ENCODE measurements around the gene ERBIN.
"Not testable (repeated sequence)": the region's sequence is repeated elsewhere in the genome, so short reads cannot be mapped to it uniquely, and the experiment has no call there.

Gene ERBIN

DNA sequence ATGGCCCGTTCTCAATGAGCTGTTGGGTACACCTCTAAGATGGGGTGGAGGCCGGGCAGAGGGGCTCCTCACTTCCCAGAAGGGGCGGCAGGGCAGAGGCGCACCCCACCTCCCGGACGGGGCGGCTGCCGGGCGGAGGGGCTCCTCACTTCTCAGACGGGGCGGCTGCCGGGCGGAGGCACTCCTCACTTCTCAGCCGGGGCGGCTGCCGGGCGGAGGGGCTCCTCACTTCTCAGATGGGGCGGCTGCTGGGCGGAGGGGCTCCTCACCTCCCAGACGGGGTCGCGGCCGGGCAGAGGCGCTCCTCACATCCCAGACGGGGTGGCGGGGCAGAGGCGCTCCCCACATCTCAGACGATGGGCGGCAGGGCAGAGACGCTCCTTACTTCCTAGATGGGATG lies 31.3 kb downstream of the ERBIN start:
- not testable (repeated sequence) for DNase-seq (ENCODE audit: low read depth)

DNA sequence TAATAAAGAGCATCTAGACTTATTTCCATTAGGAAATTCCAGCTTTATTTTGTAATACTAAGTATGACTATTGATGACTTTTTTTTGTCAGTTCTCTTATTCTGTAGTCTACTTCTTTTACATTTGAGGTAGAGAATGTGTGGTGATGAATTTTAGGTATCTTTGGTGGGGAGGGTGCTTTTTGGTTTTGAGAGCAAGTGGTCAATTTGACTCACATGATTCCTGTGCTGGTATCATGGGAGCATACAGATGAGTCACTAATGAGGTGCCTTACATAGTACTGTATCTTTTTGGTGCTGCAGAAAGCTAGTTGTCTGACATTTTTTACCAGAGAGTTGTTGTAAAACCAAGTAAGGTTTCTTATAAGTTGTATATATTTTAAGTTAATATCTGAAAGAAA lies 35.3 kb downstream of the ERBIN start:
- DNase-seq (ENCODE audit: low read depth): no peak

- DNase-seq (ENCODE audit: low read depth): no peak
Measured at GRCh38 chr5:65967288-65968066, 41.1 kb downstream of the ERBIN start.

DNA sequence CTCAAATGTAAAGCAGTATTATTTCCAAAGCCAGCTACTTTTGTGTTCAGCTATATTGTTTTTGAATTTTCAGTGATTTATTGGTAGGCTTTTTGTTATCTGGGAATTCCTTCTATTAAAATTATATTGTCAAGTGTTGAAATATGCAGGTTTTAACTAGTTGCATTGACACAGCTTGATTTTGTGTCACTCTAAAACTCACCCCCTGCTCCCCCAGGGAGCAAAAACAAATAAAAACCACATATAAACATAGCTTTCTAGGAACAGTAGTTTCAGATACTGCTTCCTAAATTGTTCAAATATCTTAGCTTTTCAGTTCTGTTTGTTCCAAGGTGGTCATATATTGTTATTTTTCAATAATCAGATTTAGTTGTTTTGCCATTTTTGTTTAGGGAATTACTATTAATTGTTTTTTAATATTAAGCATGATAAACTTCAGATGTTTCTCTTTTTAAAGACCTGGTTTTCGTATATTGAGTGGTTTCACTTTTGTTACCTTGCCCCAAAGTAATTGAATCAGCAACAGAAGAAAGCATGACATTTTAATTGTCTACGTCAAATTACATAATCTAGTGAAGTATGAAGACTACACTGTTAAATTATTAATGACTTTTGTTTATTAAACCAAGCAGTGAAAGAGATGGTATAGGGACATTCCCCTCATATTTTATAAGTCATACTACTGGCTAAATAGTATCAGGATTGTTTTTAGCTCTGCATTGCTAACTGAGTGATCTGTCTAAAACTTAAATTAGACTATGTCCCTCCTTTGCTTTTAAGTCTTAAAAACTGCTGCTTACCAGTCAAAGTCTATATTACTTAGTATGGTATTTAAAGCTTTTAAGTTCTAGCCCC lies 43.4 kb downstream of the ERBIN start:
- no peak for DNase-seq (ENCODE audit: low read depth)

- DNase-seq (ENCODE audit: low read depth): no peak
Measured at GRCh38 chr5:65970481-65971367, 44.3 kb downstream of the ERBIN start.

- no peak for DNase-seq (ENCODE audit: low read depth)
Measured at GRCh38 chr5:65971643-65972042, 45.3 kb downstream of the ERBIN start.

GRCh38 chr5:65972896-65973295 lies 46.5 kb downstream of the ERBIN start:
- DNase-seq (ENCODE audit: low read depth): not testable (repeated sequence)

- no peak for DNase-seq (ENCODE audit: low read depth)
Measured at GRCh38 chr5:65978251-65978650, 51.9 kb downstream of the ERBIN start.

GRCh38 chr5:65981548-65981947 lies 55.2 kb downstream of the ERBIN start:
- no peak for DNase-seq (ENCODE audit: low read depth)

DNA sequence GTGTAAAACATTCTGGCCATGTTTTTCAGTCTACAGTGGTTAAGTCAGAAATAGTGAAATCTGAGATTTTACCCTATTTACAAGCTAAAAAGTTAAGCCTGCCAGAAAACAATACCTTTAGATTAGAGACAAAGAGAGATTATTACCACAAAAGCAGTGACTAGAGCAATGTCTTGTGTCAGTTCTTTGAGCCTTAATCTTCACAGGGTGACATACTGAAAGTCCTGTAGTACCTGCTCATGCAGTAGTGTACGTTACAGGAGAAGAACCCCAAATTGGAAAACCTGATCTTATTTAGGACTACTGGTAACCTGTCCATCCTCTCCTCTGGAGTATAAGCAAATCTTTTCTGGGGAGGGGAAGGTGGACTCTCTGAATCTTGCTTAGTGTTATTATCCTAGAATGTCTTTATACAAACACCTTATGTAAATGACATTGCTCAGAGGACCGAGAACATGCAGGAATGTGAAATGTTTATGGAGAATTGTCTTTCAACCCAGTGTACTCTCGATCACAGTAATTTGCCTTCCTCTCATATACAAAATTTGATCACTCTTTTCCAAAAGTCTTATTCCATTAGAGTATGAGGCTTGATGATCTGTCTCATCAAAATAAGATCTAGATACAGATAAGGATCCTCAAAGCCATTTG lies 55.7 kb downstream of the ERBIN start:
- no peak for DNase-seq (ENCODE audit: low read depth)

DNA sequence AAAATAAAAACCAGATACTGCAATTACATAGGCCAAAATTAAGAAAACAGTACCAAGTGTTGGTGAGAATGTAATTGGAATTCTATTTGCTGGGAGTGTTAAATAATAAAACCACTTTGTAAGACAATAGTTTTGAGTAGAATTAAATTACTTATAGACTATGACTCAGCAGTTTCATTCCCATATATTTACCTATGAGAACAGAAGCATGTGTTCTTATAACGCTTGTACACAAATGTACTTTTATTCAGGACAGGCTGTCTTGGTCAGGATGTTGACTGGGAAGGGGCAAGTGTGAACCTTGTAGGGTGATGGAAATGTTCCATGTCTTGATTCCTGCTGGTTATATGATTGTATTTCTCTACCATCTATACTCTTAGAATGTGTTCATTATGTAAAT lies 56.3 kb downstream of the ERBIN start:
- no peak for DNase-seq (ENCODE audit: low read depth)

DNA sequence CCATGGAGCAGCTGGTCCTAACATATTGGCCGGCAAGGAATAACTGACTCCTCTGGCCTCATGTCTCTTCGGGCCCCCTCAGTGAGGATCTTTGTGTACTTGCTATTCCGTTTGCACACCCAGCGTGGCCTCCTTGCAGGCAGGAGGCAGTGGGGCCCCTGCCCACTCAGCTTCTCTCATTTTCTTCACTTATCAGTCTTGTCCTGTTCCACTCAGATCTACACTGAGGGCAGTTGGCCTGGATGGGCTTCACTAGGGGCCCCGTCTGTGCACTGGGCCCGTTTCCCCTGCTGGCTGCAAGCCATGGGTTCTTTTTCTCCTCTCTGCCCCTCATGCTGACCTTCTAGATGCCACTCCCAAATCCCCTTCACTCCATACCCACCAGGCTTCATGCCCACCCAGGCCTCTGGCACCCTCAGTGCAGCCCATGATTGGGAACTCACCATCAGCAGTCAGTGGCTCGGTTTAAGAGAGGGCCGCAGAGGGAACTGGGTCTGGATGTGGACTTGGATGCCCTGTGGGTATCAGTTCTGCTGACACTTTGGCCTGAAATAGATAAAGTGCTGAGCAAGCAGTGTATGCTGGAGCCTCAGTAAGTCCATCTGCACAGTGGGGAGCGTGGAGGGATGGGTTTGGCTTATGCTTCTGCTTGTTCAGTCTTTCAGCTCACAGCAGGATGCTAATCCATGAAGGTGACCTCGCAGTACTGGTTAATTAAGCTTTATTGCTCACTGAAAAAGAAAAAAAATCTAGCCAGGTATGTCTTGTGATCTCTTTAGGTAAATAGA lies 57.9 kb downstream of the ERBIN start:
- DNase-seq (ENCODE audit: low read depth): no peak

DNA sequence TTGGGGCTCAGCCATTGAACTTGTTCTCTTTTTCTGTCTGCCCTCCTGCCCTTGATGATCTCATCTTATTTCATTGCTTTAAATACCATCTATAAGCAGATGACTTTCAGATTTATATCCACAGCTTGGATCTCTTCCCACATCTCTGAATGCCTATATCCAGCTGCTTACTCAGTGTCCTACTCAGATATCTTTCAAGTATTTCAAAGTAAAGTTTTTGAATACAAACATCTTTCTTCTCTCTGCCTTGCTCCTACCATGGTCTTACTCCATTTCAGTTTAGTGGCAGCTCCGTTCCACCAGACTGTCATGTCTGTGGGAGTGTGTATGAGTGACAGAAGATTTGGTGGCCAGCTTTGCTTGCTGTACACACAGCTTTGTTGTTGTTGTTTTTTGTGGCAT lies 59.7 kb downstream of the ERBIN start:
- no peak for DNase-seq (ENCODE audit: low read depth)

GRCh38 chr5:65986796-65987195 lies 60.4 kb downstream of the ERBIN start:
- no peak for DNase-seq (ENCODE audit: low read depth)

DNA sequence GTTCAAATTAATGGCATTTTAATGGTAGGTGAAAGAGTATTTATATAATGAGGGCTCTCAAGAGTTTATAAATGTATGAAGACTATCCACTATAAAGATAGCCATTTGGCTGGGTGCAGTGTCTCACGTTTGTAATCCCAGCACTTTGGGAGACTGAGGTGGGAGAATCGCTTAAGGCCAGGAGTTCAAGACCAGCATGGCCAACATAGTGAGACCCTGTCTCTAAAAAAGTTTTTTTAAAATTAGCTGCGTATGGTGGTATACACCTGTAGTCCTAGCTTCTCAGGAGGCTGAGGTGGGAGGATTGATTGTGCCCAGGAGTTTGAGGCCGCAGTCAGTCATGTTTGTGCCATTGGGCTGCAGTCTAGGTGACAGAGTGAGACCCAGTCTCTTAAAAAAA lies 61.6 kb downstream of the ERBIN start:
- no peak for DNase-seq (ENCODE audit: low read depth)

GRCh38 chr5:65989158-65989557 lies 62.8 kb downstream of the ERBIN start:
- peak; percentile 4 for DNase-seq (ENCODE audit: low read depth)

- no peak for DNase-seq (ENCODE audit: low read depth)
Measured at GRCh38 chr5:65992630-65993029, 66.3 kb downstream of the ERBIN start.

DNA sequence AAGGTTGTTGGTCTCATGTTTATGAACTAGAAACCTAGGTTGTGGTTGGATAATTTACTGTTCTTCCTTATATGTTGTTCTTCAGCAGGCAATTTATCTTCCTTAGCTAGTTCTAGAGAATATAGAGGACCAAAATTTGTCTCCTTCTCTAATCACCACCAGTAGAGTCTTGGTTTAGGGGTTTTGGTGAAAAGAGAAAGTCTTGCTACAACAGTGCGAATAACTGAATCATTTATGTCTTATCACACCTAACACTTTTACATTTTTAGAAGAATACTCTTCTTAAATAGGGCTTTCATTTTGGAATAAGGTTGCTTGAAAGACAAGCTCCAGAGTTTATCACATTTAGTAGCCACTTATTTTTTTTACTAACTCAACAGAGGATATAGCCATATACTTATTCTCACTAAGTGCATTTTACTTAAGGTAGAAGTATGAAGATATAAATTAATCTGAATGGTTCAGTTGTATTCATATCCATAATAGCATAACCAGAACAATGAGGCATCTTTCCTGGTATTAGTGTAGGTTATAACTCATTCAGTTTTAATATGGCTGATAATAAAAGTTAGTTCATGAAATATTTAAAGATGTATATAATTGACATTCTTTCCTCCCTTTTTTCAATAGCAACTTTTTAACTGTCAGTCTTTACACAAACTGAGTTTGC lies 67.9 kb downstream of the ERBIN start:
- no peak for DNase-seq (ENCODE audit: low read depth)

DNA sequence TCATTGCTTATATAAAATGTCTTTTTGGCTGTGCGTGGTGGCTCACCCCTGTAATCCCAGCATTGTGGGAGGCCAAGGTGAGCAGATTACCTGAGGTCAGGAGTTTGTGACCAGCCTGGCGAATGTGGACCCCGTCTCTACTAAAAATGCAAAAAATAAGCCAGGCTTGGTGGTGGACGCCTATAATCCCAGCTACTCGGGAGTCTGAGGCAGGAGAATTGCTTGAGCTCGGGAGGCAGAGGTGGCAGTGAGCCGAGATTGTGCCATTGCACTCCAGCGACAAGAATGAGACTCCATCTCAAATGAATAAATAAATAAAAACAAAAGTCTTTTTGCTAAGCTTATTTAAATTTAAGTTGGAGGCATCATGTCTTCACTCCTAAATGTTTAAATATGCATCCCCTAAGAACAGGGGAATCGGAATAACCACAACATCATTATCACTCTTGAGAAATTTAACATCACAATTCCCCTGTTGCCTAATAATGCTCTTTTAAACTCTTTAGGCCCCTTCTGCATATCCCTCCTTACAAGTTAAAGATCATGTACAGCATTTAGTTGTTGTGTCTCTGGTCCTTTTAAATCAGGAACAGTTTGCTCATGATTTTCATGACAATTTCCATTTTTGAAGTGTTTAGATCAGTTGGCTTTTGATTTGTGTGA lies 72.8 kb downstream of the ERBIN start:
- no peak for DNase-seq (ENCODE audit: low read depth)

GRCh38 chr5:66001952-66002351 lies 75.6 kb downstream of the ERBIN start:
- DNase-seq (ENCODE audit: low read depth): no peak

Measured in CMK (cell line).